ENCODE data around the gene RCOR2. TPM values are rescaled to one million over a fixed set of nuclear protein-coding genes. Genes with fewer than 3 reads are reported as not detected.

Gene RCOR2
- total and polyA plus RNA-seq, 2 of the 13 experiments (the other 11 are each of a cell fraction or from before 2014, with no cell fraction given) = 8.3 to 8.5 TPM

DNA sequence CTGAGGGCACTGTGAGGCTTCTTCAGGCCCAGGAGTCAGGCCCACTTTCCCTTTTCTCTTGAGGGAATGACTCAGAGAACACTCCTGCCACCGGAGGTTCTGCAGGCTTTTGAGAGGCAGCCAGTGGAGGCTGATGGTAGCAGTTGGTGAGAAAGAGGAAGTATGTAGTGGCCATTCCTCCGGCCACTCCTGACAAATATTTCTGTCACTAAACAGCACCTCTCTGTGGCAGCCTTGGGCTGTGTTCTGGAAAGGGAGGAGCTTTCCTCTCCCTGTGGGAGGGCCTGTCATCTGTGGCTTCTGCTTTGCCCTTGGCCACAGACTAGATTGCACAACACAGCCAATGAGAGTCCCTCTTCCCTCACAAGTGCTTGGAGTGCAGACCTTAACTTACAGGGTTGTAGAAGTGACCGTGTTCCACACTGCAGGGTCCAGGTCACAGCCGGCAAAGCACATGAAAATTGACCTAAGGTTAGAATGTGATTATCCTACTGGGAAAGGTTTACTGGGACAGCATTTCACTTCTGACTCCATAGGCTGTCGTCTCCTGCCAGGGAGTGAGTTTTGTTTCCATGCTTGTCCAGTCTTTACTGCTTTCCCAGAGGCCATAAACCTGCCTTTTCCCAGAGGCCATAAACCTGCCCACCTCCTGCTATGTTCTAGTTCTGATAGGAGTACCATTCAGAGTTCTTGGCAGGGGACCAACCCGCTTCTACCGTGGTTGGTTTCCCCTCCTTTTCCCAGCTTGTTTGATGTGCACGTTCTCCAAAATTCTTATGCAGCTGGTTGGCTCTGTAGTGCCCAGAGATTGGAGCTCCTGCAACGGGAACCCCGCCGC is 44.8 kb downstream of the RCOR2 start (continued):
- TF ChIP-seq, protein P1, sequence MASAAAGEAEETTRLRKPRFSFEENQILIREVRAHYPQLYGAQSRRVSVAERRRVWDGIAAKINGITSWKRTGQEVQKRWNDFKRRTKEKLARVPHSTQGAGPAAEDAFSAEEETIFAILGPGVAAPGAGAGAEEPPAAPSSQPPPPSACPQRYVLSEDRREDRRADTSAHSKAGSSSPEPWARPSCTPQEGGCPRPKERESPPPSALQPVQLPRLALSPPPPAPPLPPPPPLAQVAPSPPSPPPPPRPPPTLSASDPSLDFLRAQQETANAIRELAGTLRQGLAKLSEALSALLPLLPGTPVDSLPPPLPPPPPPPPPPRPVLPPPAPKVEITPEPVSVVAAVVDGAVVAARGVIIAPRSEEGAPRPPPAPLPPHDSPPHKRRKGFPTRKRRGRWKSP (CRISPR knock-in tag; IDR thresholded peaks at IDR 0.05) = 0 out of 2 replicates have a peak, but pooled peaks have one; percentile 57
- peak; percentile 44; the same call in 1 of the 2 replicates for TF ChIP-seq ZBTB7B (CRISPR knock-in tag; IDR thresholded peaks at IDR 0.05)
- TF ChIP-seq, protein P2, sequence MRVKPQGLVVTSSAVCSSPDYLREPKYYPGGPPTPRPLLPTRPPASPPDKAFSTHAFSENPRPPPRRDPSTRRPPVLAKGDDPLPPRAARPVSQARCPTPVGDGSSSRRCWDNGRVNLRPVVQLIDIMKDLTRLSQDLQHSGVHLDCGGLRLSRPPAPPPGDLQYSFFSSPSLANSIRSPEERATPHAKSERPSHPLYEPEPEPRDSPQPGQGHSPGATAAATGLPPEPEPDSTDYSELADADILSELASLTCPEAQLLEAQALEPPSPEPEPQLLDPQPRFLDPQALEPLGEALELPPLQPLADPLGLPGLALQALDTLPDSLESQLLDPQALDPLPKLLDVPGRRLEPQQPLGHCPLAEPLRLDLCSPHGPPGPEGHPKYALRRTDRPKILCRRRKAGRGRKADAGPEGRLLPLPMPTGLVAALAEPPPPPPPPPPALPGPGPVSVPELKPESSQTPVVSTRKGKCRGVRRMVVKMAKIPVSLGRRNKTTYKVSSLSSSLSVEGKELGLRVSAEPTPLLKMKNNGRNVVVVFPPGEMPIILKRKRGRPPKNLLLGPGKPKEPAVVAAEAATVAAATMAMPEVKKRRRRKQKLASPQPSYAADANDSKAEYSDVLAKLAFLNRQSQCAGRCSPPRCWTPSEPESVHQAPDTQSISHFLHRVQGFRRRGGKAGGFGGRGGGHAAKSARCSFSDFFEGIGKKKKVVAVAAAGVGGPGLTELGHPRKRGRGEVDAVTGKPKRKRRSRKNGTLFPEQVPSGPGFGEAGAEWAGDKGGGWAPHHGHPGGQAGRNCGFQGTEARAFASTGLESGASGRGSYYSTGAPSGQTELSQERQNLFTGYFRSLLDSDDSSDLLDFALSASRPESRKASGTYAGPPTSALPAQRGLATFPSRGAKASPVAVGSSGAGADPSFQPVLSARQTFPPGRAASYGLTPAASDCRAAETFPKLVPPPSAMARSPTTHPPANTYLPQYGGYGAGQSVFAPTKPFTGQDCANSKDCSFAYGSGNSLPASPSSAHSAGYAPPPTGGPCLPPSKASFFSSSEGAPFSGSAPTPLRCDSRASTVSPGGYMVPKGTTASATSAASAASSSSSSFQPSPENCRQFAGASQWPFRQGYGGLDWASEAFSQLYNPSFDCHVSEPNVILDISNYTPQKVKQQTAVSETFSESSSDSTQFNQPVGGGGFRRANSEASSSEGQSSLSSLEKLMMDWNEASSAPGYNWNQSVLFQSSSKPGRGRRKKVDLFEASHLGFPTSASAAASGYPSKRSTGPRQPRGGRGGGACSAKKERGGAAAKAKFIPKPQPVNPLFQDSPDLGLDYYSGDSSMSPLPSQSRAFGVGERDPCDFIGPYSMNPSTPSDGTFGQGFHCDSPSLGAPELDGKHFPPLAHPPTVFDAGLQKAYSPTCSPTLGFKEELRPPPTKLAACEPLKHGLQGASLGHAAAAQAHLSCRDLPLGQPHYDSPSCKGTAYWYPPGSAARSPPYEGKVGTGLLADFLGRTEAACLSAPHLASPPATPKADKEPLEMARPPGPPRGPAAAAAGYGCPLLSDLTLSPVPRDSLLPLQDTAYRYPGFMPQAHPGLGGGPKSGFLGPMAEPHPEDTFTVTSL (CRISPR knock-in tag; IDR thresholded peaks at IDR 0.05; ENCODE audit: borderline replicate concordance) = no peak
- TF ChIP-seq PHF8 (CRISPR knock-in tag; IDR thresholded peaks at IDR 0.05) = peak; percentile 27; the same call in 1 of the 2 replicates
- no peak for TF ChIP-seq NFE2L2 (IDR thresholded peaks at IDR 0.05; ENCODE audit: low read length)
- peak; percentile 84 for TF ChIP-seq ZNF331 (CRISPR knock-in tag; IDR thresholded peaks at IDR 0.05)
- no peak for TF ChIP-seq TAF15 (IDR thresholded peaks at IDR 0.05; ENCODE audit: low read depth, low read length, poor library complexity, severe bottlenecking)
- TF ChIP-seq ZNF577 (CRISPR knock-in tag; IDR thresholded peaks at IDR 0.05; ENCODE audit: borderline replicate concordance, low read depth) = no peak
- TF ChIP-seq, protein P3, sequence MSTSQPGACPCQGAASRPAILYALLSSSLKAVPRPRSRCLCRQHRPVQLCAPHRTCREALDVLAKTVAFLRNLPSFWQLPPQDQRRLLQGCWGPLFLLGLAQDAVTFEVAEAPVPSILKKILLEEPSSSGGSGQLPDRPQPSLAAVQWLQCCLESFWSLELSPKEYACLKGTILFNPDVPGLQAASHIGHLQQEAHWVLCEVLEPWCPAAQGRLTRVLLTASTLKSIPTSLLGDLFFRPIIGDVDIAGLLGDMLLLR (CRISPR knock-in tag; IDR thresholded peaks at IDR 0.05) = 0 out of 2 replicates have a peak, but pooled peaks have one; percentile 53
- no peak for TF ChIP-seq AGO1 (IDR thresholded peaks at IDR 0.05; ENCODE audit: low read depth, low read length, poor library complexity, severe bottlenecking)
- no peak for TF ChIP-seq HOXA7 (CRISPR knock-in tag; IDR thresholded peaks at IDR 0.05)
- TF ChIP-seq, protein P4, sequence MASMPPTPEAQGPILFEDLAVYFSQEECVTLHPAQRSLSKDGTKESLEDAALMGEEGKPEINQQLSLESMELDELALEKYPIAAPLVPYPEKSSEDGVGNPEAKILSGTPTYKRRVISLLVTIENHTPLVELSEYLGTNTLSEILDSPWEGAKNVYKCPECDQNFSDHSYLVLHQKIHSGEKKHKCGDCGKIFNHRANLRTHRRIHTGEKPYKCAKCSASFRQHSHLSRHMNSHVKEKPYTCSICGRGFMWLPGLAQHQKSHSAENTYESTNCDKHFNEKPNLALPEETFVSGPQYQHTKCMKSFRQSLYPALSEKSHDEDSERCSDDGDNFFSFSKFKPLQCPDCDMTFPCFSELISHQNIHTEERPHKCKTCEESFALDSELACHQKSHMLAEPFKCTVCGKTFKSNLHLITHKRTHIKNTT (CRISPR knock-in tag; IDR thresholded peaks at IDR 0.05) = no peak
- TF ChIP-seq, protein P5, sequence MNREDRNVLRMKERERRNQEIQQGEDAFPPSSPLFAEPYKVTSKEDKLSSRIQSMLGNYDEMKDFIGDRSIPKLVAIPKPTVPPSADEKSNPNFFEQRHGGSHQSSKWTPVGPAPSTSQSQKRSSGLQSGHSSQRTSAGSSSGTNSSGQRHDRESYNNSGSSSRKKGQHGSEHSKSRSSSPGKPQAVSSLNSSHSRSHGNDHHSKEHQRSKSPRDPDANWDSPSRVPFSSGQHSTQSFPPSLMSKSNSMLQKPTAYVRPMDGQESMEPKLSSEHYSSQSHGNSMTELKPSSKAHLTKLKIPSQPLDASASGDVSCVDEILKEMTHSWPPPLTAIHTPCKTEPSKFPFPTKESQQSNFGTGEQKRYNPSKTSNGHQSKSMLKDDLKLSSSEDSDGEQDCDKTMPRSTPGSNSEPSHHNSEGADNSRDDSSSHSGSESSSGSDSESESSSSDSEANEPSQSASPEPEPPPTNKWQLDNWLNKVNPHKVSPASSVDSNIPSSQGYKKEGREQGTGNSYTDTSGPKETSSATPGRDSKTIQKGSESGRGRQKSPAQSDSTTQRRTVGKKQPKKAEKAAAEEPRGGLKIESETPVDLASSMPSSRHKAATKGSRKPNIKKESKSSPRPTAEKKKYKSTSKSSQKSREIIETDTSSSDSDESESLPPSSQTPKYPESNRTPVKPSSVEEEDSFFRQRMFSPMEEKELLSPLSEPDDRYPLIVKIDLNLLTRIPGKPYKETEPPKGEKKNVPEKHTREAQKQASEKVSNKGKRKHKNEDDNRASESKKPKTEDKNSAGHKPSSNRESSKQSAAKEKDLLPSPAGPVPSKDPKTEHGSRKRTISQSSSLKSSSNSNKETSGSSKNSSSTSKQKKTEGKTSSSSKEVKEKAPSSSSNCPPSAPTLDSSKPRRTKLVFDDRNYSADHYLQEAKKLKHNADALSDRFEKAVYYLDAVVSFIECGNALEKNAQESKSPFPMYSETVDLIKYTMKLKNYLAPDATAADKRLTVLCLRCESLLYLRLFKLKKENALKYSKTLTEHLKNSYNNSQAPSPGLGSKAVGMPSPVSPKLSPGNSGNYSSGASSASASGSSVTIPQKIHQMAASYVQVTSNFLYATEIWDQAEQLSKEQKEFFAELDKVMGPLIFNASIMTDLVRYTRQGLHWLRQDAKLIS (CRISPR knock-in tag; IDR thresholded peaks at IDR 0.05) = no peak

All from HepG2 (cell line).